Measurements from ENCODE around the gene NUP62.

The NUP62 gene

DNA sequence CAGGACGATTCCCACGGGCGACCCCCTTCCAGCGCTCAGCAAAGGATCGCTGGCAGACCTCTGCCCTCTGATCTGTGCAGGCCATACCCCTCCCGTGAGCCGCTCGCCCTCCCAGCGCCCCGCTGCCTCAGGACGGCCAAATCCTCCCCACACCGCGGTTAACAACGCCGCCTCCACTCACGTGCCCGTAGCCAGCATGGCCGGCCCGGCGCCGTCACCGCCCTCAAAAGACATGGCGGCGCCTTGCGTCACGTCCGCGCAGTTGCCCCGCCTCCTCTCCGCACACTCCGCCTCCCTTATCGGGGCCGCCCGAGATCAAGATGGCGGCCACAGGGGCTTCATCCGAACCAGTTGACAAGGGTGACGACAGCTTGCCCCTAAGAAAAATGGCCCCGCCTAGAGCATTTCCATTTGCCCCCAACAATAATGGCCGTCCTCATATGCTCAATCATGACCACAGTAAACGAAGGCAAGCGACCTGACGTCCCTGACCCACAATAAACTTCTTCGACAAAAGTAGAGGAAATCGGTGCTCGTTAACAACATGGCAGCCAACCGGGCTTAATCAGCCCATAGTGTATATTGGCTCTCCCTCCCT lies 52.8 kb downstream of the NUP62 start:
- TF ChIP-seq, protein P1, sequence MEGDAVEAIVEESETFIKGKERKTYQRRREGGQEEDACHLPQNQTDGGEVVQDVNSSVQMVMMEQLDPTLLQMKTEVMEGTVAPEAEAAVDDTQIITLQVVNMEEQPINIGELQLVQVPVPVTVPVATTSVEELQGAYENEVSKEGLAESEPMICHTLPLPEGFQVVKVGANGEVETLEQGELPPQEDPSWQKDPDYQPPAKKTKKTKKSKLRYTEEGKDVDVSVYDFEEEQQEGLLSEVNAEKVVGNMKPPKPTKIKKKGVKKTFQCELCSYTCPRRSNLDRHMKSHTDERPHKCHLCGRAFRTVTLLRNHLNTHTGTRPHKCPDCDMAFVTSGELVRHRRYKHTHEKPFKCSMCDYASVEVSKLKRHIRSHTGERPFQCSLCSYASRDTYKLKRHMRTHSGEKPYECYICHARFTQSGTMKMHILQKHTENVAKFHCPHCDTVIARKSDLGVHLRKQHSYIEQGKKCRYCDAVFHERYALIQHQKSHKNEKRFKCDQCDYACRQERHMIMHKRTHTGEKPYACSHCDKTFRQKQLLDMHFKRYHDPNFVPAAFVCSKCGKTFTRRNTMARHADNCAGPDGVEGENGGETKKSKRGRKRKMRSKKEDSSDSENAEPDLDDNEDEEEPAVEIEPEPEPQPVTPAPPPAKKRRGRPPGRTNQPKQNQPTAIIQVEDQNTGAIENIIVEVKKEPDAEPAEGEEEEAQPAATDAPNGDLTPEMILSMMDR (conservative IDR thresholded peaks at IDR 0.05; ENCODE audit: control insufficient read depth, insufficient read depth, low read depth, low read length): no peak
- peak overlapping the region; percentile 98 for H3K4me3 ChIP-seq (ENCODE audit: control insufficient read depth, low read depth, low read length)
- peak; percentile 99 for DNase-seq (ENCODE audit: low read depth)

DNA sequence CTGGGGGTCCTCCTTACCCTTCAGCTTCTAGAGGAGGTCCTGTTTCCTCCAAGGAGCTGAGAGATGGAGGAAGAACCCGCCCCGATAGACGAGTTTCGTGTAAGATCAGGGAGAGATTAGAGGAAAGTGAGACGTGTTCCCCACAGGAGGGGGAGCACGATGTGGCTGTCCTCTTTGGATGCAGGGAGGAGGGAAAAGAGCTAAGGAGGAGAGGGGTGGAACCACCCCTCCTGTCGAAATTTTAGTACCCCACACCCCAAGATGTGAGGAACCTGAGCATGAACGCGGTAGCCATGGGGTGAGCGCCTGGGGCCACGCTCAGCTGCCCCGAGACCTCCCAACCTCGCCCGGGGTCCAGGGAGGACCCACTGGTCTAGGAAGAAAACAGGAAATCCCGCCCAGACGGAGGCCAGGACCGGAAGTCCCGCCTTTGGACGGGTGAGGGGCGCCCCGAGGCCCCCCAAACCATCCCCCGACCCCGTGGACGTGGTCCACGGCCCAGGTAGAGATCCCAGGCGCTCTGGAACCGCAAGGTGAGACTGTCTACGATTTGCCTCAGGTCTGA lies 53.4 kb downstream of the NUP62 start:
- TF ChIP-seq, protein P1 (conservative IDR thresholded peaks at IDR 0.05; ENCODE audit: control insufficient read depth, insufficient read depth, low read depth, low read length): no peak
- peak overlapping the region; percentile 98 for H3K4me3 ChIP-seq (ENCODE audit: control insufficient read depth, low read depth, low read length)
- DNase-seq (ENCODE audit: low read depth): no peak

DNA sequence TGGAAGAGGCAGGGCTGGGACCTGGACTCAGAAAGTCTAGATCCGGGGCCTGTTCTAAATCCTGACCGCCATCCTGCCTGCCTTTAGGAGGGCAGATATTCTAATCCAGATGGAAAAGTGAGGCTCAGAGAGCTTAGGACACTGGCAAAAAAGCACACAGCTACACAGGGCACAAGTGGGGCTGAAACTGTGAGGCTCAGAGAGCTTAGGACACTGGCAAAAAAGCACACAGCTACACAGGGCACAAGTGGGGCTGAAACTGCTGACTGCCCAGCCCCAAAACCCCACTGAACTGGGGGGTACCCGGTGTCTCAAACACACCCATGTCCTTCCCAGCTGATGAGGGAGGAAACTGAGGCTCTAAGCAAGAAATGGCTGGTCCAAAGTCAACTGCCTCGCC lies 54.1 kb downstream of the NUP62 start:
- peak overlapping the region; percentile 98 for H3K4me3 ChIP-seq (ENCODE audit: control insufficient read depth, low read depth, low read length)
- TF ChIP-seq, protein P1 (conservative IDR thresholded peaks at IDR 0.05; ENCODE audit: control insufficient read depth, insufficient read depth, low read depth, low read length): no peak
- DNase-seq (ENCODE audit: low read depth): no peak

DNA sequence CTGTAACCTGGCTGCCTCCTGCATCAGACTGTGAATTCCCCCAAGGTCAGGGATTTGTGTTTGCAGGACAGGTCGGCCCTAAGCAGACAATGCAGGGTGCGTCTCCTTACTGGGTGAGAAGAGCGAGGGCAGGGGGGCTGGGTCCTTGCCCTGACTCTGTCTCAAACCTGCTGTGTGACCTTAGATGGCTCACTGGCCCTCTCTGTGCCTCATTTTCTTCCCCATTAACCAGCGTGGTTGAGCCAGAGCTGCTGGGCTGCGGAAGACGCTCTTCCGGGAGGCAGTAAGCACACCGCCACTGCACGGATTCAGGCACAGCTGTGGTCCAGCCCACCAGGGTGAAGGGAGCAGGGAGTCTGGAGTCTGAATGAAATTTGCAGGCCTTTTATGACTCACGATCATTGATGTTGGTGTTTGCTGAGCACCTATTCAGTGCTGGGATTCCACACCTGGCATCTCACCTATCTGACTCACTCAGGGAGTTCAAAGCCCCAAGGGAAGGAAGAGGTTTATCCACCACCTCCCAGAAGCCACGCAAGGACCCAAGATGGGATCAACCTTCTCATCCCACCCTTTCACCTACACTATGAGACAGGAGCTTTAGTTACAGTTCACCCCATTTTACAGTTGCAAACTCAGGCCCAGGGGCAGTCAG lies 54.7 kb downstream of the NUP62 start:
- DNase-seq (ENCODE audit: low read depth): no peak
- H3K4me3 ChIP-seq (ENCODE audit: control insufficient read depth, low read depth, low read length): no peak overlapping the region
- TF ChIP-seq, protein P1 (conservative IDR thresholded peaks at IDR 0.05; ENCODE audit: control insufficient read depth, insufficient read depth, low read depth, low read length): no peak

DNA sequence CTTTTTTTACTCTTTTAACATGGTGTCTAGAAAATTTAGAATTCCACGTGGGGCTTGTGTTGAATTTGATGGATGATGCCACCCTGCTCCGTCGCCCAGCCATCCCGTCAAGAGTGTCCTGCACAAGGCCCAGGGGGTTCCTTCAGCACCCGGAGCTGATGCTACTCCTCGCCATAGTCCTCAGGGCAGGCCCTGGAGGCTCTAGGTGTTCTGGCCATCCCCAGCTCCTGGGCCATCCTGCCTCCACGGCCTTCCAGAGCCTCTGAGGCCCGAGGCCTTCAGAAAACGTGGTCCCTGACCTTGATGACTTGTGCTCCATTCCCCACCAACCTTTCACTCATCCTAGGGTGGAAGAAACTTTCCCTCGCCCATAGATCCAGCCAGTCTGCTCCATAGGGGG lies 55.5 kb downstream of the NUP62 start:
- no peak overlapping the region for H3K4me3 ChIP-seq (ENCODE audit: control insufficient read depth, low read depth, low read length)
- TF ChIP-seq, protein P1 (conservative IDR thresholded peaks at IDR 0.05; ENCODE audit: control insufficient read depth, insufficient read depth, low read depth, low read length): no peak
- DNase-seq (ENCODE audit: low read depth): no peak

DNA sequence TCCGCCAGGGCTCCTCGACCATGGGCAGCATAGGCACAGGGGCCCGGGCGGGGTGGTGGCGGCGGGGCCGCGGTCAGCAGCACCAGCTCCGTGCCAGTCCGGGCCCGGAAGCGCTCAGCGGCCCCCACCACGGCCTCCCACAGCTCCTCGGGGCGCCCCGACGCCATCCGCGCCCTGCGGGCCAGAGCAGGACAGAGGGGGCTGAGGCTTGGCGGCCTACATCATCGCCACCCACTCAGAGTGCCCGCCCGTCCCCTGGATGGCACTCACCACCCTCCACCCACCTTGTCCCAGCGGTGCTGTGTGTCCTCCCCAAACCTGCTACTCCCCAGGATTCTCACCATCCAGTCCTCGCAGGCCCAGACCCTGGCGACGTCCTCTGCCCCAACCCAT lies 56.2 kb downstream of the NUP62 start:
- TF ChIP-seq, protein P1 (conservative IDR thresholded peaks at IDR 0.05; ENCODE audit: control insufficient read depth, insufficient read depth, low read depth, low read length): no peak
- no peak overlapping the region for H3K4me3 ChIP-seq (ENCODE audit: control insufficient read depth, low read depth, low read length)
- no peak for DNase-seq (ENCODE audit: low read depth)
